Natural killer cell (primary cell): ENCODE results near the gene SLC6A6. TPM values are rescaled to one million over a fixed set of nuclear protein-coding genes. Genes with fewer than 3 reads are reported as not detected.

Experiments used
- ATAC-seq, 3 donors: fragments of 150-1000 bp in 2 of 3; fragments of 200-7000 bp in 1 of 3; cut with Tn5 transposase; 1 replicate in 1 of 3; 2 replicates in 2 of 3; pipeline ENCODE4 v1.10.0; 2021; ENCODE audit warnings: mild to moderate bottlenecking in 2 of 3, moderate library complexity in 2 of 3
- DNase-seq, 2 donors: peaks; one replicate each; pipeline versions ENCODE4 v3.0.0 to v3.0.0-alpha.2; 2013 to 2021; ENCODE audit warnings: mixed read lengths in 1 of 2
- H3K27ac ChIP-seq: one replicate; pipeline ENCODE4 v1.5.1; 2013; ENCODE audit warnings: mild to moderate bottlenecking, low read length
- H3K27me3 ChIP-seq: one replicate; pipeline ENCODE4 v1.6.1; 2013; ENCODE audit warnings: low read length; ENCODE audit not compliant: control insufficient read depth, insufficient read depth
- H3K36me3 ChIP-seq: one replicate; pipeline ENCODE4 v1.6.1; 2013; ENCODE audit warnings: low read length; ENCODE audit not compliant: control insufficient read depth, insufficient read depth
- H3K4me1 ChIP-seq: one replicate; pipeline ENCODE4 v1.6.1; 2013; ENCODE audit warnings: low read length; ENCODE audit not compliant: control insufficient read depth, insufficient read depth
- H3K4me3 ChIP-seq: one replicate; pipeline ENCODE4 v1.5.1; 2013; ENCODE audit warnings: low read length
- H3K9me3 ChIP-seq: one replicate; pipeline ENCODE4 v1.6.1; 2013; ENCODE audit warnings: low read length; ENCODE audit not compliant: control insufficient read depth, insufficient read depth
- H3K27ac Mint-ChIP-seq, 2 donors: one replicate each; pipeline ENCODE4 v1.8.0; 2022; ENCODE audit warnings: mild to moderate bottlenecking in 2 of 2, mixed read lengths in 2 of 2, moderate library complexity in 1 of 2
- H3K27me3 Mint-ChIP-seq, 2 donors: one replicate each; pipeline ENCODE4 v1.8.0; 2022; ENCODE audit warnings: low read depth in 2 of 2, mixed read lengths in 2 of 2
- H3K36me3 Mint-ChIP-seq: one replicate; pipeline ENCODE4 v1.8.0; 2022; ENCODE audit warnings: mixed read lengths
- H3K4me1 Mint-ChIP-seq, 2 donors: one replicate each; pipeline ENCODE4 v1.8.0; 2022; ENCODE audit warnings: mixed read lengths in 2 of 2
- H3K4me3 Mint-ChIP-seq: one replicate; pipeline ENCODE4 v1.8.0; 2022; ENCODE audit warnings: mild to moderate bottlenecking, moderate library complexity, mixed read lengths
- H3K9me3 Mint-ChIP-seq, 2 donors: one replicate each; pipeline ENCODE4 v1.8.0; 2022; ENCODE audit warnings: mixed read lengths in 2 of 2
- CTCF ChIP-seq: fragments of 200-600 bp; IDR thresholded peaks from one replicate; pipeline ENCODE4 v1.8.0; 2022; ENCODE audit warnings: antibody characterized with exemption
- WGBS: methylation state at CpG from one replicate; pipeline ENCODE4 v1.1.7; 2013; ENCODE audit warnings: missing lambda C conversion rate; ENCODE audit not compliant: insufficient coverage; 5-methylcytosine and 5-hydroxymethylcytosine counted together
- intact Hi-C: fragments of 100-400 bp; cut with micrococcal nuclease; formaldehyde crosslinking; loops from one replicate; pipeline ENCODE4 v1.14.2; 2022
- total RNA-seq, 4 donors: library from RNA; stranded (reverse); fragments of 120-200 nt in 1 of 4; gene quantifications; one replicate each; pipeline versions ENCODE4 v1.2.3 to v1.2.4, GENCODE V29; 2013 to 2022

SLC6A6 gene
- total RNA-seq, 3 donors from 2014 or later (not counting 1 experiment from before 2014, with no cell fraction given) = 43.7 to 55.4 (median 50.1) TPM

GRCh38 chr3:14430053-14430452 lies 27.6 kb downstream of the SLC6A6 start:
- Mint-ChIP-seq H3K4me3 (peak overlapping the region; percentile 42), H3K36me3 (no peaks in the 10 kb centered on the region), H3K27ac (peak overlapping the region; percentile 96 to 97), H3K27me3 (no peaks in the 10 kb centered on the region), H3K4me1 (peaks cover 86 to 98% of the 10 kb centered on the region in 2 donors), H3K9me3 (no peaks in the 10 kb centered on the region)
- intact Hi-C loops = loop anchor here (5.0 kb wide), 2 partner anchors 667 to 1768 kb away; partner anchors contain the start of genes RAF1 and RBSN
- H3K4me3 ChIP-seq = no peak overlapping the region
- H3K4me1 ChIP-seq = peaks cover 100% of the 10 kb centered on the region
- no peaks in the 10 kb centered on the region for H3K36me3 ChIP-seq
- no peaks in the 10 kb centered on the region for H3K9me3 ChIP-seq
- no peak for DNase-seq
- H3K27me3 ChIP-seq = no peaks in the 10 kb centered on the region
- 77% methylated on average over 5 of the region's 5 CpGs for WGBS
- no peak for ATAC-seq
- no peak for TF ChIP-seq CTCF
- peak overlapping the region; percentile 97 for H3K27ac ChIP-seq

- Histone ChIP-seq H3K9me3 (no peaks in the 10 kb centered on the region), H3K27me3 (no peaks in the 10 kb centered on the region), H3K36me3 (no peaks in the 10 kb centered on the region), H3K4me1 (peaks cover 100% of the 10 kb centered on the region), H3K27ac (peak overlapping the region; percentile 97), H3K4me3 (peak overlapping the region; percentile 6)
- Mint-ChIP-seq H3K4me3 (peak overlapping the region; percentile 73), H3K36me3 (no peaks in the 10 kb centered on the region), H3K4me1 (peaks cover 79 to 92% of the 10 kb centered on the region in 2 donors), H3K9me3 (no peaks in the 10 kb centered on the region), H3K27me3 (no peaks in the 10 kb centered on the region), H3K27ac (peak overlapping the region; percentile 96 to 97)
- 57% methylated on average over 12 of the region's 12 CpGs for WGBS
- ATAC-seq (no peak), DNase-seq (no peak)
- intact Hi-C loops = loop anchor here (5.0 kb wide), 2 partner anchors 666 to 1769 kb away; partner anchors contain the start of genes RAF1 and RBSN
- TF ChIP-seq CTCF = no peak
Observed at GRCh38 chr3:14430706-14431451, 28.5 kb downstream of the SLC6A6 start.

- peak overlapping the region; percentile 6 for H3K4me3 ChIP-seq
- H3K4me3 Mint-ChIP-seq = peak overlapping the region; percentile 73
- peak overlapping the region; percentile 96 to 97 for H3K27ac Mint-ChIP-seq
- peaks cover 98% of the 10 kb centered on the region for H3K4me1 ChIP-seq
- peaks cover 74 to 87% of the 10 kb centered on the region in 2 donors for H3K4me1 Mint-ChIP-seq
- H3K36me3 ChIP-seq = no peaks in the 10 kb centered on the region
- peak in 1 of 2 donors; percentile 25 for DNase-seq
- no peaks in the 10 kb centered on the region for H3K36me3 Mint-ChIP-seq
- no peaks in the 10 kb centered on the region for H3K9me3 Mint-ChIP-seq
- H3K9me3 ChIP-seq = no peaks in the 10 kb centered on the region
- intact Hi-C loops = loop anchor here (5.0 kb wide), 2 partner anchors 666 to 1769 kb away; partner anchors contain the start of genes RAF1 and RBSN
- 2% methylated on average over 10 of the region's 10 CpGs for WGBS
- TF ChIP-seq CTCF = no peak
- no peaks in the 10 kb centered on the region for H3K27me3 Mint-ChIP-seq
- H3K27ac ChIP-seq = peak overlapping the region; percentile 97
- peak in 2 of 3 donors; percentile 3 to 36 for ATAC-seq
- H3K27me3 ChIP-seq = no peaks in the 10 kb centered on the region
Observed at GRCh38 chr3:14431452-14431916, 29.1 kb downstream of the SLC6A6 start.
